Common myeloid progenitor, CD34-positive (primary cell): ENCODE measurements around the gene PRKCH.

Experiments
- CTCF ChIA-PET: fragments of 350-600 bp; sonication (Branson Sonifier 250); formaldehyde crosslinking; loops from one replicate; lab custom pipeline; 2021; ENCODE audit warnings: antibody characterized with exemption; lab: Charles Lee
- POLR2A ChIA-PET: fragments of 350-600 bp; sonication (Branson Sonifier 250); formaldehyde crosslinking; loops from one replicate; lab custom pipeline; 2021; ENCODE audit warnings: antibody characterized with exemption; lab: Charles Lee
- DNase-seq, 3 donors: peaks; one replicate each; pipeline versions ENCODE4 v3.0.0 to v3.0.0-alpha.2; 2013
- H3K27ac ChIP-seq, 2 experiments: 1 replicate in 1 of 2; 2 replicates in 1 of 2; pipeline ENCODE4 v1.7.0; 2013; ENCODE audit warnings: inconsistent platforms in 2 of 2, low read length in 2 of 2, mild to moderate bottlenecking in 2 of 2, low read depth in 1 of 2, moderate library complexity in 1 of 2; ENCODE audit not compliant: severe bottlenecking in 2 of 2, insufficient read depth in 1 of 2, poor library complexity in 1 of 2
- H3K27me3 ChIP-seq, 5 experiments: replicated peaks in 2 of 5; 1 replicate in 3 of 5; 2 replicates in 2 of 5; pipeline versions ENCODE4 v1.6.1 to v1.7.0; 2013; ENCODE audit warnings: low read length in 4 of 5, mild to moderate bottlenecking in 2 of 5, moderate library complexity in 2 of 5, inconsistent platforms in 1 of 5; ENCODE audit not compliant: insufficient read depth in 5 of 5, control insufficient read depth in 4 of 5
- H3K36me3 ChIP-seq, 4 experiments: 1 replicate in 2 of 4; 2 replicates in 2 of 4; pipeline versions ENCODE4 v1.6.1 to v1.7.0; 2013; ENCODE audit warnings: low read length in 3 of 4, control low read depth in 1 of 4, mild to moderate bottlenecking in 1 of 4; ENCODE audit not compliant: control insufficient read depth in 4 of 4, insufficient read depth in 4 of 4
- H3K4me1 ChIP-seq, 4 experiments: 1 replicate in 3 of 4; 2 replicates in 1 of 4; pipeline versions ENCODE4 v1.6.1 to v1.7.1; 2013; ENCODE audit warnings: low read length in 3 of 4, mild to moderate bottlenecking in 3 of 4, control low read depth in 1 of 4, inconsistent platforms in 1 of 4, moderate library complexity in 1 of 4; ENCODE audit not compliant: control insufficient read depth in 4 of 4, insufficient read depth in 4 of 4; ENCODE audit errors: control extremely low read depth in 1 of 4
- H3K4me3 ChIP-seq, 7 experiments: 1 replicate in 4 of 7; 2 replicates in 3 of 7; pipeline versions ENCODE4 v1.5.1 to v1.7.0; 2013; ENCODE audit warnings: mild to moderate bottlenecking in 7 of 7, low read length in 6 of 7, moderate library complexity in 6 of 7, inconsistent platforms in 2 of 7, low read depth in 2 of 7, control low read depth in 1 of 7; ENCODE audit not compliant: insufficient read depth in 4 of 7, control insufficient read depth in 1 of 7; ENCODE audit errors: extremely low read depth in 1 of 7
- H3K9me3 ChIP-seq, 5 experiments: 1 replicate in 4 of 5; 2 replicates in 1 of 5; pipeline versions ENCODE4 v1.6.1 to v1.7.1; 2013; ENCODE audit warnings: low read length in 4 of 5, mild to moderate bottlenecking in 2 of 5, inconsistent platforms in 1 of 5, low read depth in 1 of 5, moderate library complexity in 1 of 5; ENCODE audit not compliant: control insufficient read depth in 4 of 5, insufficient read depth in 2 of 5; ENCODE audit errors: control extremely low read depth in 1 of 5
- WGBS: methylation state at CpG from one replicate; pipeline ENCODE4 v1.1.5; 2013; ENCODE audit not compliant: insufficient coverage; 5-methylcytosine and 5-hydroxymethylcytosine counted together

Gene PRKCH

GRCh38 chr14:61288228-61288627 lies 33.2 kb upstream of the PRKCH start:
- 97% methylated on average over 3 of the region's 4 CpGs for whole genome bisulfite sequencing
- Histone ChIP-seq H3K27me3 (peaks cover 0 to 7% (median 2%) of the 10 kb centered on the region in 5 experiments), H3K4me1 (peaks cover 0 to 5% (median 0%) of the 10 kb centered on the region in 4 experiments), H3K4me3 (no peak overlapping the region), H3K36me3 (no peaks in the 10 kb centered on the region), H3K27ac (no peak overlapping the region), H3K9me3 (no peaks in the 10 kb centered on the region)
- ChIA-PET CTCF (interaction anchor here (1.0 to 7.6 kb wide), 2 partner anchors 8 to 17 kb away, joined by 3 to 107 read pairs; no protein-coding TSS in a partner anchor), POLR2A (interaction anchor here (0.6 kb wide), 1 partner anchor 86 kb away, joined by 3 read pairs; no protein-coding TSS in a partner anchor)
- no peak for DNase-seq

GRCh38 chr14:61288720-61289119 lies 32.7 kb upstream of the PRKCH start:
- Histone ChIP-seq H3K27me3 (peaks cover 0 to 5% (median 2%) of the 10 kb centered on the region in 5 experiments), H3K9me3 (no peaks in the 10 kb centered on the region), H3K27ac (no peak overlapping the region), H3K4me1 (peaks cover 0 to 5% (median 0%) of the 10 kb centered on the region in 4 experiments), H3K4me3 (no peak overlapping the region), H3K36me3 (no peaks in the 10 kb centered on the region)
- POLR2A ChIA-PET: interaction anchor here (0.6 kb wide), 1 partner anchor 86 kb away, joined by 3 read pairs; no protein-coding TSS in a partner anchor
- CTCF ChIA-PET: interaction anchor here (1.0 to 7.6 kb wide), 2 partner anchors 8 to 17 kb away, joined by 3 to 107 read pairs; no protein-coding TSS in a partner anchor
- no peak for DNase-seq
- WGBS: 83% methylated on average over 2 of the region's 3 CpGs

DNA sequence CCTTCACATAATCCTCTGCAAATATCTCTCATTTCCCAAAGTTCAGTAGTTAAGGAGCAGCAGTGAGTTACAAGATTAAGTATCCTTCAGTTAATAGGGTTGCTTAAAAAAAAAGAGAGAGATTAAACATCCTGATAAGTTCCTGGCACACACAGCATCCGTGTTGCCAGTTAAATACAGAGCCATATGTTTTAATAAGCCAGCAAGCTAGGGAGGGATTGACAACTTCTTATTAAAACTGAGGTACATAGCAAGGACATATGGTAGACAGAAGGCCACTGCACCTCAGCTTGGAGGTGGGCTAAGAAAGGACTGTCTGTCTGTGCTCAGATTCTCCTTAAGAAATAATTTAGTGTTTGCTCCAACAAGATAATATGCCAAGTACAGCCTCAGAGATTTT lies 30.7 kb upstream of the PRKCH start:
- no peaks in the 10 kb centered on the region for H3K9me3 ChIP-seq
- H3K4me1 ChIP-seq: no peaks in the 10 kb centered on the region
- ChIA-PET POLR2A (no interaction called here), CTCF (interaction anchor here (0.8 to 4.6 kb wide), 4 partner anchors 9 to 170 kb away, joined by 3 to 29 read pairs (median 6); partner anchors contain the start of gene TMEM30B)
- no peaks in the 10 kb centered on the region for H3K27me3 ChIP-seq
- H3K36me3 ChIP-seq: no peaks in the 10 kb centered on the region
- H3K27ac ChIP-seq: no peak overlapping the region
- no peak overlapping the region for H3K4me3 ChIP-seq
- no CpG with 5 or more reads among the region's 1 CpG for WGBS
- DNase-seq: no peak

- Histone ChIP-seq H3K4me3 (no peak overlapping the region), H3K36me3 (no peaks in the 10 kb centered on the region), H3K9me3 (no peaks in the 10 kb centered on the region), H3K27ac (no peak overlapping the region), H3K4me1 (peaks cover 0 to 26% (median 5%) of the 10 kb centered on the region in 4 experiments), H3K27me3 (no peaks in the 10 kb centered on the region)
- DNase-seq: no peak
- ChIA-PET CTCF (interaction anchor here (0.6 to 2.9 kb wide), 18 partner anchors 8 to 541 kb away, joined by 3 to 13 read pairs (median 4); no protein-coding TSS in a partner anchor), POLR2A (no interaction called here)
- WGBS: 90% methylated on average over 3 of the region's 3 CpGs
These were observed 25.2 kb upstream of the PRKCH start for GRCh38 chr14:61296151-61296550.

DNA sequence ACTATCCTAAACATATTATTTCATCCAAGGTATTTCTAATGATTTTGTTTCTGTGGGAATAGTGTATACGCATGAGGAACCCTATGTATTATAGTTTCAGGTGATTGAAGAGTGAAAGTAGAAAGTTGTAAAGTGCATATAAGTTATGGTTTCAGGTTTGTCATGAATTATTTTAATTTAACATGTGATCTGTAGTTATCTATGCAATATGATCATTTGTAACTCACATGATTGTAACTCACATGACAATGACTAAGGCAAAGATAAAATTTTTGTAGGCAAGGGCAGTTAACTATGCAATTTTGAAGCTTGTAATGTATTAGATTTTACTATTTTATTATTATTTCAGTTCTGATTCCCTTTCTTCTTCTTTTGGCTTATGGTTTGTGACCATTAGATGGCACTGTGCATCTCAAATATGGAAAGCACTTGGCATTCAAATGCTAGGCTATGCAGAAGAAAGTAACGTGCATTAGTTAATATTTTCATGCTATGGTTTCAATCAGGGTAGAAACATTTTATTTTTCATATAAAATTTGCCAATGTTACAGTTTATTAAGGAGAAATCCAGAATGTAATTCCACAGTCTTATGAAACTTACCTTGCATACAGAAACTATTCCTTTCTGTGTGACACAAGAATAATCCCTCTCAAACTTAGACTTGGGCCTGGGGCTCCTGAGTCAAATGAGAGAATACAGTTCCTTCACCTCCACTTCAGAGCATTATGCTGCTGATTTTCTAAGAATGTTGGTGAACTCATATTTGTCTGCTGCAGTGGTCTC lies 24.5 kb upstream of the PRKCH start:
- H3K9me3 ChIP-seq: no peaks in the 10 kb centered on the region
- peaks cover 0 to 26% (median 5%) of the 10 kb centered on the region in 4 experiments for H3K4me1 ChIP-seq
- no peaks in the 10 kb centered on the region for H3K27me3 ChIP-seq
- POLR2A ChIA-PET: no interaction called here
- no CpG with 5 or more reads among the region's 2 CpGs for WGBS
- CTCF ChIA-PET: interaction anchor here (0.6 to 2.9 kb wide), 21 partner anchors 8 to 540 kb away, joined by 3 to 13 read pairs (median 4); no protein-coding TSS in a partner anchor
- H3K27ac ChIP-seq: no peak overlapping the region
- peak; percentile 60 to 80 (median 77) for DNase-seq
- H3K4me3 ChIP-seq: no peak overlapping the region
- H3K36me3 ChIP-seq: no peaks in the 10 kb centered on the region

DNA sequence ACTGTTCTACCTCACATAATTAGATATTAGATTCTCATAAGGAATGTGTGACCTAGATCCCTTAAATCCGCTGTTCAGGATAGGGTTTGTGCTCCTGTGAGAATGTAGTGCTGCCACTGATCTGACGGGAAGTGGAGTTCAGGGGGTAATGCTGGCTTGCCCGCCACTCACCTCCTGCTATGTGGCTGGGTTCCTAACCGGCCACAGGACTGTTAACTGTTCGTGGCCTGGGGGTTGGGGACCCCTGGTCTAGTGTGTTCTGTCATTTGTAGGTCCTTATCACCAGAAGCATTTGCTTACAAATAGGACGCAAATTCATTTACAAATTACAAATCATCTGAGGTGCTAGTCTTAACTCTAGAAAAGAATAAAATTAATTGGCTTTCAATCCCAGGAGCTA lies 23.8 kb upstream of the PRKCH start:
- H3K9me3 ChIP-seq: no peaks in the 10 kb centered on the region
- no peak overlapping the region for H3K4me3 ChIP-seq
- H3K4me1 ChIP-seq: peaks cover 0 to 26% (median 5%) of the 10 kb centered on the region in 4 experiments
- no peaks in the 10 kb centered on the region for H3K27me3 ChIP-seq
- no peak for DNase-seq
- H3K36me3 ChIP-seq: no peaks in the 10 kb centered on the region
- WGBS: 100% methylated on average over 3 of the region's 6 CpGs
- POLR2A ChIA-PET: no interaction called here
- CTCF ChIA-PET: interaction anchor here (0.8 to 2.9 kb wide), 10 partner anchors 11 to 540 kb away, joined by 3 to 12 read pairs (median 6); partner anchors contain the start of gene PRKCH
- no peak overlapping the region for H3K27ac ChIP-seq
